IPS-18c (cell line): Measurements from ENCODE around the gene STAT2.
"Not testable (repeated sequence)": the region's sequence is repeated elsewhere in the genome, so short reads cannot be mapped to it uniquely, and the experiment has no call there.

Experiments used
- H3K4me3 ChIP-seq: 2 replicates; pipeline ENCODE4 v1.7.0; 2013; ENCODE audit warnings: low read depth, mild to moderate bottlenecking, low read length, moderate library complexity; ENCODE audit not compliant: insufficient read depth
- H3K9me3 ChIP-seq: one replicate; pipeline ENCODE4 v1.6.1; 2013; ENCODE audit warnings: mild to moderate bottlenecking, low read length, moderate library complexity; ENCODE audit not compliant: control insufficient read depth, insufficient read depth

Gene STAT2

GRCh38 chr12:56359851-56360767 is at the start of gene STAT2:
Gene STAT2, minus strand, starts transcription at chr12:56360107. Its CDS starts 3,536 bp downstream, at chr12:56356571.
- H3K4me3 ChIP-seq: peak within 1 kb of the TSS; percentile 73
- H3K9me3 ChIP-seq: no peaks in the 10 kb centered on the region

GRCh38 chr12:56408799-56409417 is 49.0 kb upstream of the STAT2 start:
- Histone ChIP-seq H3K4me3 (no peak overlapping the region), H3K9me3 (no peaks in the 10 kb centered on the region)

- H3K9me3 ChIP-seq: not testable (repeated sequence)
These were observed 44.3 kb upstream of the STAT2 start for GRCh38 chr12:56404227-56404626.

GRCh38 chr12:56401612-56402011 is 41.7 kb upstream of the STAT2 start:
- not testable (repeated sequence) for H3K9me3 ChIP-seq

More at GRCh38 chr12:56404227-56404626, 44.3 kb upstream of the STAT2 start:
- H3K4me3 ChIP-seq: not testable (repeated sequence)

GRCh38 chr12:56401125-56401524 is 41.2 kb upstream of the STAT2 start:
- not testable (repeated sequence) for H3K4me3 ChIP-seq, H3K9me3 ChIP-seq

More at GRCh38 chr12:56401612-56402011, 41.7 kb upstream of the STAT2 start:
- not testable (repeated sequence) for H3K4me3 ChIP-seq

GRCh38 chr12:56399466-56399865 is 39.6 kb upstream of the STAT2 start:
- not testable (repeated sequence) for H3K9me3 ChIP-seq, H3K4me3 ChIP-seq

- H3K9me3 ChIP-seq: peaks cover 5% of the 10 kb centered on the region
- no peak overlapping the region for H3K4me3 ChIP-seq
These were observed 38.4 kb upstream of the STAT2 start for GRCh38 chr12:56398324-56398723.

GRCh38 chr12:56392331-56392730 is 32.4 kb upstream of the STAT2 start:
- H3K4me3 ChIP-seq: no peak overlapping the region
- peaks cover 3% of the 10 kb centered on the region for H3K9me3 ChIP-seq

GRCh38 chr12:56391721-56392120 is 31.8 kb upstream of the STAT2 start:
- Histone ChIP-seq H3K9me3 (peaks cover 3% of the 10 kb centered on the region), H3K4me3 (no peak overlapping the region)

GRCh38 chr12:56389412-56389811 is 29.5 kb upstream of the STAT2 start:
- H3K4me3 ChIP-seq: no peak overlapping the region
- H3K9me3 ChIP-seq: peaks cover 3% of the 10 kb centered on the region

GRCh38 chr12:56387152-56387736 is 27.3 kb upstream of the STAT2 start:
- Histone ChIP-seq H3K4me3 (no peak overlapping the region), H3K9me3 (no peaks in the 10 kb centered on the region)

GRCh38 chr12:56385873-56386272 is 26.0 kb upstream of the STAT2 start:
- no peaks in the 10 kb centered on the region for H3K9me3 ChIP-seq
- H3K4me3 ChIP-seq: no peak overlapping the region

- H3K9me3 ChIP-seq: no peaks in the 10 kb centered on the region
- H3K4me3 ChIP-seq: no peak overlapping the region
These were observed 22.7 kb upstream of the STAT2 start for GRCh38 chr12:56382611-56383010.

GRCh38 chr12:56377989-56378316 is 18.0 kb upstream of the STAT2 start:
- no peaks in the 10 kb centered on the region for H3K9me3 ChIP-seq
- H3K4me3 ChIP-seq: no peak overlapping the region

- Histone ChIP-seq H3K4me3 (no peak overlapping the region), H3K9me3 (no peaks in the 10 kb centered on the region)
These were observed 17.5 kb upstream of the STAT2 start for GRCh38 chr12:56377310-56377988.

GRCh38 chr12:56375598-56376434 is 15.9 kb upstream of the STAT2 start:
- H3K4me3 ChIP-seq: no peak overlapping the region
- no peaks in the 10 kb centered on the region for H3K9me3 ChIP-seq
